RWPE2 (cell line): ENCODE measurements around the gene SKIC8.

Experiments used
- ATAC-seq: fragments of 200-7000 bp; cut with Tn5 transposase; 3 replicates; pipeline ENCODE4 v1.9.1; 2021; ENCODE audit warnings: low read depth
- DNase-seq: peaks from one replicate; pipeline ENCODE4 v3.0.0-alpha.2; 2020; ENCODE audit warnings: low spot score
- H3K27ac ChIP-seq: fragments of 450-650 bp; 2 replicates; pipeline ENCODE4 v1.5.1; 2017; ENCODE audit warnings: mild to moderate bottlenecking; ENCODE audit not compliant: poor library complexity, severe bottlenecking
- H3K27me3 ChIP-seq: fragments of 250-450 bp; sonication (Bioruptor Pico); 2 replicates; pipeline ENCODE4 v1.5.1; 2021; ENCODE audit warnings: mild to moderate bottlenecking, moderate library complexity; ENCODE audit not compliant: insufficient read depth, poor library complexity, severe bottlenecking
- H3K36me3 ChIP-seq: fragments of 250-450 bp; sonication (Bioruptor Pico); 2 replicates; pipeline ENCODE4 v1.5.1; 2020; ENCODE audit warnings: low read depth, mild to moderate bottlenecking, moderate library complexity
- H3K4me1 ChIP-seq: fragments of 250-450 bp; sonication (Bioruptor Pico); 2 replicates; pipeline ENCODE4 v1.5.1; 2021; ENCODE audit warnings: mild to moderate bottlenecking, moderate library complexity; ENCODE audit not compliant: insufficient read depth, poor library complexity, severe bottlenecking
- H3K4me3 ChIP-seq: fragments of 250-450 bp; sonication (Bioruptor Pico); 2 replicates; pipeline ENCODE4 v1.5.1; 2021; ENCODE audit warnings: mild to moderate bottlenecking, moderate library complexity; ENCODE audit not compliant: severe bottlenecking
- H3K9me3 ChIP-seq: fragments of 250-450 bp; sonication (Bioruptor Pico); 2 replicates; pipeline ENCODE4 v1.5.1; 2021; ENCODE audit warnings: mild to moderate bottlenecking, moderate library complexity; ENCODE audit not compliant: severe bottlenecking
- CTCF ChIP-seq: fragments of 450-650 bp; IDR thresholded peaks from one replicate; pipeline ENCODE4 v1.5.1; 2017; ENCODE audit warnings: mild to moderate bottlenecking, moderate library complexity; ENCODE audit not compliant: poor library complexity, severe bottlenecking

Gene SKIC8

GRCh38 chr15:78338781-78339180, 39.4 kb upstream of the SKIC8 start:
- TF ChIP-seq CTCF = no peak
- H3K27me3 ChIP-seq = peaks cover 70% of the 10 kb centered on the region
- ATAC-seq = no peak
- H3K9me3 ChIP-seq = no peaks in the 10 kb centered on the region
- no peak for DNase-seq
- H3K27ac ChIP-seq = no peak overlapping the region
- H3K36me3 ChIP-seq = no peaks in the 10 kb centered on the region
- H3K4me3 ChIP-seq = no peak overlapping the region
- no peaks in the 10 kb centered on the region for H3K4me1 ChIP-seq

GRCh38 chr15:78335985-78336384, 36.6 kb upstream of the SKIC8 start:
- no peak for TF ChIP-seq CTCF
- ATAC-seq = no peak
- no peaks in the 10 kb centered on the region for H3K9me3 ChIP-seq
- DNase-seq = no peak
- H3K27ac ChIP-seq = no peak overlapping the region
- H3K4me1 ChIP-seq = no peaks in the 10 kb centered on the region
- peaks cover 42% of the 10 kb centered on the region for H3K27me3 ChIP-seq
- H3K4me3 ChIP-seq = no peak overlapping the region
- no peaks in the 10 kb centered on the region for H3K36me3 ChIP-seq

GRCh38 chr15:78334845-78335244, 35.4 kb upstream of the SKIC8 start:
- no peak overlapping the region for H3K4me3 ChIP-seq
- no peaks in the 10 kb centered on the region for H3K36me3 ChIP-seq
- no peaks in the 10 kb centered on the region for H3K9me3 ChIP-seq
- ATAC-seq = no peak
- no peaks in the 10 kb centered on the region for H3K4me1 ChIP-seq
- H3K27ac ChIP-seq = no peak overlapping the region
- DNase-seq = no peak
- no peak for TF ChIP-seq CTCF
- peaks cover 30% of the 10 kb centered on the region for H3K27me3 ChIP-seq

DNA sequence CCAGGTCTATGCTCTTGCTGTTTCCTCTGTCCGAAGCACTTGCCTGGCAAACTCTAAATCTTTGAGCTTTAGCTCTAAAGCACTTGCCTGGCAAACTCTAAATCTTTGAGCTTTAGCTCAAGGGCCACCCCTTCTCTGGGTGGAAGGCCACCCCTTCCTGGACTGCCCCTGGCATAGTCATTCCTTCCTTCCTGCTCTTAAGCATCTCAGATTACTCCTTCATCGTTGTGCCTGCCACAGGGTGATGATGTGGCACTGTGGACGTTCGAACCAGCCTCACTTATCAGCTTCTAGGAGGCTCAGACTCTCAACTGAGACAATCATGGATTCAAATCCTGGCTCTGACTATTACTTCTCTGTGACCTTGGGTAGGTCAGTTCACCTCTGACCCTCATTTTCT, 30.2 kb upstream of the SKIC8 start:
- Histone ChIP-seq H3K27me3 (no peaks in the 10 kb centered on the region), H3K4me1 (no peaks in the 10 kb centered on the region), H3K9me3 (no peaks in the 10 kb centered on the region), H3K4me3 (no peak overlapping the region), H3K27ac (no peak overlapping the region), H3K36me3 (no peaks in the 10 kb centered on the region)
- DNase-seq (no peak), ATAC-seq (no peak)
- TF ChIP-seq CTCF = no peak

DNA sequence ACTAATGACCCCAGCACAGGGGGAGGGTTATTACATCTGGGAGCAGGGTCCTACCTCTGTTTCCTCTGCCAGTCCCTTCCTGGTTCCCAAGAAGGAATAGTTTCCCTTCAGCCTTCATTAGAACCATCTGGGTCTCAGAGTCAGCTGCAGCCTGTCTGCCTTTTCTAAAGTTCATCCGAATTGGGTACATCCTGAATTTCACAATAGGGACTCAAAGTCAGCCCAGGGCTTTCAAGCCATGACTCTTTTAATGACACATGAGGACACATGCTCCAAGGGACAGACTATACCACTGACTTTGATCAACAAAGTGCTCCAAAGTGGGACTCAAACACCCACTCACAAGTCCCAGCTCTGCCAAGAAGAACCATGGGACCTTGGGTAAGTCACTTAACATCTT, 28.1 kb upstream of the SKIC8 start:
- DNase-seq (no peak), ATAC-seq (no peak)
- Histone ChIP-seq H3K4me3 (no peak overlapping the region), H3K4me1 (peaks cover 2% of the 10 kb centered on the region), H3K36me3 (no peaks in the 10 kb centered on the region), H3K27me3 (no peaks in the 10 kb centered on the region), H3K27ac (no peak overlapping the region), H3K9me3 (no peaks in the 10 kb centered on the region)
- TF ChIP-seq CTCF = no peak
